Measurements from ENCODE around the gene CTBS. TPM values are rescaled to one million over a fixed set of nuclear protein-coding genes. Genes with fewer than 3 reads are reported as not detected.
"Not testable (repeated sequence)": the region's sequence is repeated elsewhere in the genome, so short reads cannot be mapped to it uniquely, and the experiment has no call there.

Gene CTBS
- total and polyA plus RNA-seq, 2 of the 13 experiments (the other 11 are each of a cell fraction or from before 2014, with no cell fraction given), result 4.7 to 12.4 TPM

GRCh38 chr1:84508510-84508909 lies 65.7 kb downstream of the CTBS start (continued):
- TF ChIP-seq MXD3 (CRISPR knock-in tag; IDR thresholded peaks at IDR 0.05) (no peak), NCOA2 (CRISPR knock-in tag; IDR thresholded peaks at IDR 0.05) (0 out of 2 replicates have a peak, but pooled peaks have one; percentile 17), SP5 (CRISPR knock-in tag; IDR thresholded peaks at IDR 0.05; ENCODE audit: borderline replicate concordance, low read depth) (no peak), HNF4A (CRISPR knock-in tag; IDR thresholded peaks at IDR 0.05) (peak; percentile 26; the same call in 1 of the 2 replicates), PREB (CRISPR knock-in tag; IDR thresholded peaks at IDR 0.05) (no peak), PHB2 (IDR thresholded peaks at IDR 0.05; ENCODE audit: partially characterized antibody) (no peak), KAT8 (CRISPR knock-in tag; IDR thresholded peaks at IDR 0.05) (peak; percentile 24; the same call in 1 of the 2 replicates), ZNF180 (CRISPR knock-in tag; IDR thresholded peaks at IDR 0.05; ENCODE audit: borderline replicate concordance, low read depth) (no peak)

- DNase-seq (ENCODE audit: low spot score); H3K27ac ChIP-seq (ENCODE audit: extremely low read length, insufficient read depth, low read length); FAIRE-seq; ATAC-seq; H3K9ac ChIP-seq (ENCODE audit: insufficient read depth, low read depth, low read length); CTCF ChIA-PET (ENCODE audit: low intra/inter-chr PET ratio, low total read pairs); H3K36me3 ChIP-seq (replicated peaks in 1 of 2; ENCODE audit: control insufficient read depth in 1 of 2, insufficient read depth in 2 of 2, low read length in 2 of 2); H3K27me3 ChIP-seq (ENCODE audit: control insufficient read depth in 1 of 2, insufficient read depth in 2 of 2, low read length in 2 of 2); BruUV-seq (replicated peaks); H3K9me3 ChIP-seq (ENCODE audit: low read length); H2AFZ ChIP-seq (ENCODE audit: low read length): not testable (repeated sequence)
- in situ Hi-C loops (cut with HindIII; ENCODE audit: extremely low pct_ligation_motif_present, low pct_unique_long_range_greater_than_20kb), result loop anchor here (5.0 kb wide), 1 partner anchor 64 kb away; the partner anchor contains the start of gene CTBS
- peaks cover 31% of the 10 kb centered on the region for H3K79me2 ChIP-seq (ENCODE audit: insufficient read depth, low read length)
- intact Hi-C loops (cut with micrococcal nuclease; ENCODE audit: unreplicated experiment), result loop anchor here (2.0 to 5.0 kb wide), 2 partner anchors 34 to 67 kb away; partner anchors contain the start of gene CTBS
- H3K4me3 ChIP-seq (replicated peaks in 1 of 3; ENCODE audit: insufficient read depth in 1 of 3, low read depth in 2 of 3, low read length in 3 of 3), result peak overlapping the region; percentile 92 to 97 (median 97); a peak in 4 of 6 replicates
- POLR2A ChIA-PET, result interaction anchor here (1.2 to 4.9 kb wide), 4 partner anchors 28 to 66 kb away, joined by 3 to 90 read pairs (median 18); partner anchors contain the start of genes CTBS and RPF1
- TF ChIP-seq ZBTB38 (CRISPR knock-in tag; IDR thresholded peaks at IDR 0.05) (0 out of 2 replicates have a peak, but pooled peaks have one; percentile 62), ZNF687 (CRISPR knock-in tag; IDR thresholded peaks at IDR 0.05) (0 out of 2 replicates have a peak, but pooled peaks have one; percentile 11), SALL1 (CRISPR knock-in tag; IDR thresholded peaks at IDR 0.05) (peak; percentile 16; the same call in 1 of the 2 replicates)
- peaks cover 22% of the 10 kb centered on the region for H4K20me1 ChIP-seq (ENCODE audit: insufficient read depth, low read length)
- peak overlapping the region; percentile 70 for H3K4me2 ChIP-seq (ENCODE audit: low read depth, low read length)
- 90% methylated on average over 14 of the region's 14 CpGs for WGBS (ENCODE audit: low lambda C conversion rate)
- H3K4me1 ChIP-seq (ENCODE audit: insufficient read depth, low read length), result peaks cover 37% of the 10 kb centered on the region
Observed at GRCh38 chr1:84507887-84508286, 66.4 kb downstream of the CTBS start.

All from HepG2 (cell line).